ENCODE results near the gene NUDT21.

GRCh38 chr16:56469748-56470147 is 18.6 kb upstream of the NUDT21 start:
- no peak for TF ChIP-seq CTCF (IDR thresholded peaks at IDR 0.05)
- TF ChIP-seq POLR2A (IDR thresholded peaks at IDR 0.05), result no peak
